Measurements from ENCODE around the gene HIVEP3. TPM values are rescaled to one million over a fixed set of nuclear protein-coding genes. Genes with fewer than 3 reads are reported as not detected.

The HIVEP3 gene
- total RNA-seq, 6 experiments from 2014 or later, result 1.4 to 3.9 (median 2.2) TPM

DNA sequence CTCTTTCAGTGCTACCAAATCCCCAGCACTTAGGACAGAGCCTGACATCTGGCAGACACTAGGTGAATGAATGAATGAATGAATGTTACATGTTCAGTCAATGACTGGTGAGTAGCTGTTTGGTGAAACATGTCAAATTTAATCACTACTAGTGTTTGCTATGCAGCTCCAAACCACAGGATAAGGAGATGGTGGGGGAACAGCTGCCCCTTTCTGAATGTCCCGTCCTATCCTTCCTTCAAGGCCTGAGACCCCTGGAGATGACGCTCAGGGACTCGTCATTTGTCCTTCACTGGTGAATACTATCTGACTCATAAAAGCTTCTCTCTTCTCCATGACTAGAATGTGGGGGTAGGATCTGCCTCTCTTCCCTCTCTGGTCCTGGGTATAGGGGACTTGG, 175.4 kb downstream of the HIVEP3 start:
- DNase-seq, result no peak
- H3K4me1 ChIP-seq, result peaks cover 0 to 4% (median 0%) of the 10 kb centered on the region in 4 donors
- no peaks in the 10 kb centered on the region for H3K9me3 ChIP-seq
- WGBS (ENCODE audit: insufficient coverage, low coverage, low lambda C conversion rate, missing lambda C conversion rate), result 80% methylated on average over 1 of the region's 3 CpGs
- intact Hi-C loops (cut with DNase I), result no loop called here
- no peak overlapping the region for H3K4me3 ChIP-seq
- TF ChIP-seq POLR2A (IDR thresholded peaks at IDR 0.05), result no peak
- TF ChIP-seq, protein P1, sequence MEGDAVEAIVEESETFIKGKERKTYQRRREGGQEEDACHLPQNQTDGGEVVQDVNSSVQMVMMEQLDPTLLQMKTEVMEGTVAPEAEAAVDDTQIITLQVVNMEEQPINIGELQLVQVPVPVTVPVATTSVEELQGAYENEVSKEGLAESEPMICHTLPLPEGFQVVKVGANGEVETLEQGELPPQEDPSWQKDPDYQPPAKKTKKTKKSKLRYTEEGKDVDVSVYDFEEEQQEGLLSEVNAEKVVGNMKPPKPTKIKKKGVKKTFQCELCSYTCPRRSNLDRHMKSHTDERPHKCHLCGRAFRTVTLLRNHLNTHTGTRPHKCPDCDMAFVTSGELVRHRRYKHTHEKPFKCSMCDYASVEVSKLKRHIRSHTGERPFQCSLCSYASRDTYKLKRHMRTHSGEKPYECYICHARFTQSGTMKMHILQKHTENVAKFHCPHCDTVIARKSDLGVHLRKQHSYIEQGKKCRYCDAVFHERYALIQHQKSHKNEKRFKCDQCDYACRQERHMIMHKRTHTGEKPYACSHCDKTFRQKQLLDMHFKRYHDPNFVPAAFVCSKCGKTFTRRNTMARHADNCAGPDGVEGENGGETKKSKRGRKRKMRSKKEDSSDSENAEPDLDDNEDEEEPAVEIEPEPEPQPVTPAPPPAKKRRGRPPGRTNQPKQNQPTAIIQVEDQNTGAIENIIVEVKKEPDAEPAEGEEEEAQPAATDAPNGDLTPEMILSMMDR (IDR thresholded peaks at IDR 0.05), result no peak
- no peaks in the 10 kb centered on the region for H3K27me3 ChIP-seq
- H3K27ac ChIP-seq, result no peak overlapping the region
- no peak for ATAC-seq
- H3K36me3 ChIP-seq, result no peaks in the 10 kb centered on the region

DNA sequence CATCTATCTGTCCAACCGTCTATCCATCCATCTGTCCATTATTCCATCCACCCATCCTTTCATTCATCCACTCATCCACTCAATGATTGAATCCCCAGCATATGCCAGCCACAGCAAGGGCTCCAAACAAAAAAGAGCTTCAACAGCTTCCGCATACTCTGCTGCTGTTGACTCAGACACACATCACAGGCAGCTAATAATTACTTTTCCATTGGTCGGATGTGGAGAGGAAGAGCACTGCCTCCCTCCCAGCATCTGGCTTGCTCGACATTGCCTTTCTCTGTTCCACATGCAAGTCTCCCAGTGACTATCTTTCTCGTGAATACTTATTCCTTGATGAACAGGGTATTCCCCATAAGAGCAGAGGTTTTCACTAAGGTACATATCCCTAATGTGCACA, 176.5 kb downstream of the HIVEP3 start:
- WGBS (ENCODE audit: insufficient coverage, low coverage, low lambda C conversion rate, missing lambda C conversion rate), result 65% methylated on average over 5 of the region's 5 CpGs
- no peaks in the 10 kb centered on the region for H3K9me3 ChIP-seq
- intact Hi-C loops (cut with DNase I), result no loop called here
- ATAC-seq (no peak), DNase-seq (no peak)
- no peak overlapping the region for H3K4me3 ChIP-seq
- TF ChIP-seq, protein P1 (IDR thresholded peaks at IDR 0.05), result no peak
- no peak for TF ChIP-seq POLR2A (IDR thresholded peaks at IDR 0.05)
- no peaks in the 10 kb centered on the region for H3K27me3 ChIP-seq
- H3K4me1 ChIP-seq, result peaks cover 0 to 4% (median 0%) of the 10 kb centered on the region in 4 donors
- no peak overlapping the region for H3K27ac ChIP-seq
- H3K36me3 ChIP-seq, result no peaks in the 10 kb centered on the region

DNA sequence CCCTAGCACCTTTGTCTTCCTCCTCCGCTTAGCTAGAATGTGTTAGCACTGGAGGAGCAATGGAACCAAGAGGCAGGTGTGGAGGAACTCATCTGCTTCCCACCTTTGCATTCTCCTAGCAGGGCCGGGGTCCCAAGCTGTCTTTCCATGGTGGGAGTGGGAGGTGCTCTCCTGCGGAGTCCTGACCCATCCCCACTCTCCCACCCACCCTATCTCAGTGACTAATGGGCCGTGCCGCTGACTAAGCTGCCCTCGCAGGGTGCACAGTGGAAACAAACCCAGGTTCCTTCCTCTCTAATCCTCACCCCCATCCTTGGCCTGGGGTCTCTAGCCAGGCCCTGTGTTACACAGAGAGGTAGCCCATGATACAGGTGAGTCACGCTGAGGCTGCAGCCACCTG, 177.5 kb downstream of the HIVEP3 start:
- H3K4me1 ChIP-seq, result peaks cover 0 to 4% (median 0%) of the 10 kb centered on the region in 4 donors
- WGBS (ENCODE audit: insufficient coverage, low coverage, low lambda C conversion rate, missing lambda C conversion rate), result 66% methylated on average over 4 of the region's 7 CpGs
- no peaks in the 10 kb centered on the region for H3K36me3 ChIP-seq
- no peak overlapping the region for H3K4me3 ChIP-seq
- H3K27me3 ChIP-seq, result no peaks in the 10 kb centered on the region
- intact Hi-C loops (cut with DNase I), result no loop called here
- H3K27ac ChIP-seq, result no peak overlapping the region
- no peak for TF ChIP-seq POLR2A (IDR thresholded peaks at IDR 0.05)
- TF ChIP-seq, protein P1 (IDR thresholded peaks at IDR 0.05), result no peak
- DNase-seq, result no peak
- ATAC-seq, result no peak
- H3K9me3 ChIP-seq, result no peaks in the 10 kb centered on the region

DNA sequence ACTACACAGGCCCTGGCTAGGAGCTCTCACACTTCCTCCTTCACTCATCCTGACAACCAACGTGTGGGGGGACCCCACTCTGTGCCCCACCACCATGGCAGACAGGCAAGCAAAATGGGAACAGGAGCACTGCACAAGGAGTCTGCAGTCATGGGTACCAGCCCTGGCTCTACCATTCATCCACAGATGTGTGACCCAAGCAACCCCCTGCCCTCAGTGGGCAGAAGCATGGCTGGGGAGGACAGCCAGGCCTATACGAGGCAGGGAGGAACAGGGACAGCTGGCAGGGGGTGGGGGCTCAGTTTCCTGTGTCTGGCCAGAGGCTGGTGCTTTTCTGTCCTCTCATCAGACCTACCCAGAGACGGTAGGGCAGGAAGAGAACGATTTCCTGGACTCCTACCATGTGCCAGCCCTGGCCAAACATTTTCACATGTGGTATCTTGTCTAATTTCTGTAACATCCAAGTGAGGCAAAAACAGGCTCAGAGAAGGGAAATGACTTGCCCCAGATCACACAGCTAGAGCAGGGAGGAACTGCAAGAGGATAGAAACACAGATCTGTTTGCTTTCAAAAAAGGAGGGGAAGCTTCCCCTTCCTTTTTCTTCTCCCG, 178.0 kb downstream of the HIVEP3 start:
- no peaks in the 10 kb centered on the region for H3K27me3 ChIP-seq
- peaks cover 0 to 4% (median 0%) of the 10 kb centered on the region in 4 donors for H3K4me1 ChIP-seq
- no peaks in the 10 kb centered on the region for H3K36me3 ChIP-seq
- WGBS (ENCODE audit: insufficient coverage, low coverage, low lambda C conversion rate, missing lambda C conversion rate), result 25% methylated on average over 2 of the region's 5 CpGs
- no peak overlapping the region for H3K27ac ChIP-seq
- no peaks in the 10 kb centered on the region for H3K9me3 ChIP-seq
- TF ChIP-seq, protein P1 (IDR thresholded peaks at IDR 0.05), result no peak
- TF ChIP-seq POLR2A (IDR thresholded peaks at IDR 0.05), result no peak
- ATAC-seq, result peak in 2 of 4 donors; percentile 8 to 10
- no peak for DNase-seq
- intact Hi-C loops (cut with DNase I), result no loop called here
- no peak overlapping the region for H3K4me3 ChIP-seq

Data from right lobe of liver (tissue), 6 donors.